WTC11 (cell line): Measurements from ENCODE around the gene RNF169. TPM values are rescaled to one million over a fixed set of nuclear protein-coding genes. Genes with fewer than 3 reads are reported as not detected.

Experiments
- ATAC-seq: fragments of 200-7000 bp; cut with Tn5 transposase; 2 replicates; pipeline ENCODE4 v1.10.0; 2021; ENCODE audit warnings: mild to moderate bottlenecking, moderate library complexity
- CTCF ChIA-PET: fragments of 300-600 bp; sonication (Branson Sonifier 250); formaldehyde crosslinking; loops from one replicate; lab custom pipeline; 2021; ENCODE audit warnings: antibody characterized with exemption; lab: Charles Lee
- POLR2A ChIA-PET: fragments of 350-600 bp; sonication (Branson Sonifier 250); formaldehyde crosslinking; loops from one replicate; lab custom pipeline; 2021; ENCODE audit warnings: antibody characterized with exemption; lab: Charles Lee
- DNase-seq: peaks from one replicate; pipeline ENCODE4 v3.0.0; 2021; ENCODE audit warnings: low spot score
- H3K27ac Mint-ChIP-seq: 2 replicates; pipeline ENCODE4 v1.8.0; 2021; ENCODE audit warnings: mixed read lengths
- H3K27me3 Mint-ChIP-seq: 2 replicates; pipeline ENCODE4 v1.8.0; 2021; ENCODE audit warnings: low read depth, mild to moderate bottlenecking, moderate library complexity, mixed read lengths
- H3K36me3 Mint-ChIP-seq: 2 replicates; pipeline ENCODE4 v1.8.0; 2021; ENCODE audit warnings: mixed read lengths
- H3K4me1 Mint-ChIP-seq: 2 replicates; pipeline ENCODE4 v1.8.0; 2022; ENCODE audit warnings: mixed read lengths
- H3K4me3 Mint-ChIP-seq: 2 replicates; pipeline ENCODE4 v1.8.0; 2021; ENCODE audit warnings: mild to moderate bottlenecking, moderate library complexity, mixed read lengths
- H3K9me3 Mint-ChIP-seq: 2 replicates; pipeline ENCODE4 v1.8.0; 2021; ENCODE audit warnings: mixed read lengths
- AFF4 ChIP-seq: sonication (generic); formaldehyde crosslinking; IDR thresholded peaks from 2 replicates; pipeline ENCODE4 v1.8.1; 2023; ENCODE audit warnings: mild to moderate bottlenecking, missing genetic modification reagents, borderline replicate concordance
- CREB1 ChIP-seq: sonication (generic); formaldehyde crosslinking; IDR thresholded peaks from 2 replicates; pipeline ENCODE4 v1.8.0; 2023; ENCODE audit warnings: mild to moderate bottlenecking, missing genetic modification reagents
- E2F1 ChIP-seq: sonication (generic); formaldehyde crosslinking; IDR thresholded peaks from 2 replicates; pipeline ENCODE4 v1.8.0; 2022; ENCODE audit warnings: mild to moderate bottlenecking, missing genetic modification reagents
- ETV6 ChIP-seq: sonication (generic); formaldehyde crosslinking; IDR thresholded peaks from 2 replicates; pipeline ENCODE4 v1.8.1; 2022; ENCODE audit warnings: mild to moderate bottlenecking, missing genetic modification reagents
- FOXK1 ChIP-seq: sonication (generic); formaldehyde crosslinking; IDR thresholded peaks from 2 replicates; pipeline ENCODE4 v1.8.0; 2022; ENCODE audit warnings: mild to moderate bottlenecking, moderate library complexity, missing genetic modification reagents
- GRHL2 ChIP-seq: fragments of 250-450 bp; sonication (Bioruptor Pico); IDR thresholded peaks from 2 replicates; pipeline ENCODE4 v1.8.0; 2022; ENCODE audit warnings: mild to moderate bottlenecking, moderate library complexity; ENCODE audit not compliant: insufficient replicate concordance, severe bottlenecking
- JUN ChIP-seq: sonication (generic); formaldehyde crosslinking; IDR thresholded peaks from 2 replicates; pipeline ENCODE4 v1.8.0; 2023; ENCODE audit warnings: mild to moderate bottlenecking, missing genetic modification reagents
- NR2C2 ChIP-seq: sonication (generic); formaldehyde crosslinking; IDR thresholded peaks from 2 replicates; pipeline ENCODE4 v1.8.0; 2022; ENCODE audit warnings: mild to moderate bottlenecking, missing genetic modification reagents
- PREB ChIP-seq: sonication (generic); formaldehyde crosslinking; IDR thresholded peaks from 2 replicates; pipeline ENCODE4 v1.8.1; 2022; ENCODE audit warnings: mild to moderate bottlenecking, missing genetic modification reagents, moderate library complexity, borderline replicate concordance
- STAT6 ChIP-seq: sonication (generic); formaldehyde crosslinking; conservative IDR thresholded peaks from 2 replicates; pipeline ENCODE4 v1.8.1; 2023; ENCODE audit warnings: mild to moderate bottlenecking, low read depth, missing genetic modification reagents, moderate library complexity
- ZNF138 ChIP-seq: sonication (generic); formaldehyde crosslinking; conservative IDR thresholded peaks from 2 replicates; pipeline ENCODE4 v1.8.1; 2022; ENCODE audit warnings: mild to moderate bottlenecking, moderate library complexity, missing genetic modification reagents
- ZNF219 ChIP-seq: sonication (generic); formaldehyde crosslinking; IDR thresholded peaks from 2 replicates; pipeline ENCODE4 v1.8.0; 2023; ENCODE audit warnings: missing genetic modification reagents, mild to moderate bottlenecking, borderline replicate concordance
- total RNA-seq: library from RNA; stranded (reverse); gene quantifications from 3 replicates; pipeline ENCODE4 v1.2.3, GENCODE V29; 2021
- TF ChIP-seq, protein P1 (sequence below): sonication (generic); formaldehyde crosslinking; IDR thresholded peaks from 2 replicates; pipeline ENCODE4 v1.8.0; 2022; ENCODE audit warnings: mild to moderate bottlenecking, missing genetic modification reagents
- TF ChIP-seq, protein P2 (sequence below): sonication (generic); formaldehyde crosslinking; conservative IDR thresholded peaks from 2 replicates; pipeline ENCODE4 v1.8.1; 2022; ENCODE audit warnings: mild to moderate bottlenecking, missing genetic modification reagents
- TF ChIP-seq, protein P3 (sequence below): fragments of 250-450 bp; sonication (Bioruptor Pico); IDR thresholded peaks from 2 replicates; pipeline ENCODE4 v1.9.0; 2021; ENCODE audit warnings: mild to moderate bottlenecking
- TF ChIP-seq, protein P4 (sequence below): sonication (generic); formaldehyde crosslinking; IDR thresholded peaks from 2 replicates; pipeline ENCODE4 v1.8.0; 2023; ENCODE audit warnings: mild to moderate bottlenecking, missing genetic modification reagents

Gene RNF169
- total RNA-seq, 1 experiment from 2014 or later: 13.6 TPM

- Mint-ChIP-seq H3K9me3 (no peaks in the 10 kb centered on the region), H3K27ac (no peak overlapping the region), H3K4me1 (peaks cover 4% of the 10 kb centered on the region; the same call in 1 of the 2 replicates), H3K27me3 (no peaks in the 10 kb centered on the region), H3K36me3 (peaks cover 2% of the 10 kb centered on the region; the same call in 1 of the 2 replicates), H3K4me3 (no peak overlapping the region)
- ChIA-PET CTCF (no interaction called here), POLR2A (no interaction called here)
- ATAC-seq: no peak
- no peak for DNase-seq
- TF ChIP-seq, protein P1, sequence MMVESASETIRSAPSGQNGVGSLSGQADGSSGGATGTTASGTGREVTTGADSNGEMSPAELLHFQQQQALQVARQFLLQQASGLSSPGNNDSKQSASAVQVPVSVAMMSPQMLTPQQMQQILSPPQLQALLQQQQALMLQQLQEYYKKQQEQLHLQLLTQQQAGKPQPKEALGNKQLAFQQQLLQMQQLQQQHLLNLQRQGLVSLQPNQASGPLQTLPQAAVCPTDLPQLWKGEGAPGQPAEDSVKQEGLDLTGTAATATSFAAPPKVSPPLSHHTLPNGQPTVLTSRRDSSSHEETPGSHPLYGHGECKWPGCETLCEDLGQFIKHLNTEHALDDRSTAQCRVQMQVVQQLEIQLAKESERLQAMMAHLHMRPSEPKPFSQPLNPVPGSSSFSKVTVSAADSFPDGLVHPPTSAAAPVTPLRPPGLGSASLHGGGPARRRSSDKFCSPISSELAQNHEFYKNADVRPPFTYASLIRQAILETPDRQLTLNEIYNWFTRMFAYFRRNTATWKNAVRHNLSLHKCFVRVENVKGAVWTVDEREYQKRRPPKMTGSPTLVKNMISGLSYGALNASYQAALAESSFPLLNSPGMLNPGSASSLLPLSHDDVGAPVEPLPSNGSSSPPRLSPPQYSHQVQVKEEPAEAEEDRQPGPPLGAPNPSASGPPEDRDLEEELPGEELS (CRISPR knock-in tag): no peak
- TF ChIP-seq ZNF138 (CRISPR knock-in tag) (no peak), PREB (CRISPR knock-in tag) (no peak), JUN (CRISPR knock-in tag) (no peak), NR2C2 (CRISPR knock-in tag) (no peak), CREB1 (CRISPR knock-in tag) (no peak), ZNF219 (no peak), GRHL2 (no peak), ETV6 (CRISPR knock-in tag) (no peak)
- TF ChIP-seq, protein P2, sequence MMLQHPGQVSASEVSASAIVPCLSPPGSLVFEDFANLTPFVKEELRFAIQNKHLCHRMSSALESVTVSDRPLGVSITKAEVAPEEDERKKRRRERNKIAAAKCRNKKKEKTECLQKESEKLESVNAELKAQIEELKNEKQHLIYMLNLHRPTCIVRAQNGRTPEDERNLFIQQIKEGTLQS: no peak
- TF ChIP-seq, protein P3, sequence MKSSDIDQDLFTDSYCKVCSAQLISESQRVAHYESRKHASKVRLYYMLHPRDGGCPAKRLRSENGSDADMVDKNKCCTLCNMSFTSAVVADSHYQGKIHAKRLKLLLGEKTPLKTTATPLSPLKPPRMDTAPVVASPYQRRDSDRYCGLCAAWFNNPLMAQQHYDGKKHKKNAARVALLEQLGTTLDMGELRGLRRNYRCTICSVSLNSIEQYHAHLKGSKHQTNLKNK (CRISPR knock-in tag): no peak
These were observed 61.2 kb downstream of the RNF169 start for GRCh38 chr11:74809801-74810200.

DNA sequence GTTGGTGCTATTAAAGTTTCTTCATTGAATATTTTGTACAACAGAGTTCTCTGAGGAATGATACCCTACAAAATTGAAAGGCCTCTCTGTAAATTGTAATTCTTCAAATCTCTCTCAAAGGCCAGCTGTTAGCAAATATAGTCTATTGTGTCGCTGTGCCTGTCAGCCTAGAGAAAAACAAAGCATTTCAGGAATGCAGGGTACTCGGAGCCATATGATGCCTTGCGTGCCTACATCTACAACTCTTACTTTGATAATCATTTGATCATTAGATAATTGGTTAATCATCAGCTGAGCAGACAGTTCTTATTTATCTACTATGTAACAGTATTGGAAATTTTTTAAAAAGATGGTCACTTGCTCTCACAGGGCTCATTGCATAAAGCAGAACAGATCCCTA lies 67.3 kb downstream of the RNF169 start:
- Mint-ChIP-seq H3K4me3 (no peak overlapping the region), H3K4me1 (no peaks in the 10 kb centered on the region), H3K27me3 (no peaks in the 10 kb centered on the region), H3K36me3 (peaks cover 2% of the 10 kb centered on the region), H3K9me3 (no peaks in the 10 kb centered on the region), H3K27ac (no peak overlapping the region)
- DNase-seq: no peak
- CTCF ChIA-PET: no interaction called here
- POLR2A ChIA-PET: no interaction called here
- no peak for ATAC-seq
- no peak for TF ChIP-seq STAT6 (CRISPR knock-in tag)
- TF ChIP-seq AFF4 (CRISPR knock-in tag): no peak
- TF ChIP-seq, protein P4, sequence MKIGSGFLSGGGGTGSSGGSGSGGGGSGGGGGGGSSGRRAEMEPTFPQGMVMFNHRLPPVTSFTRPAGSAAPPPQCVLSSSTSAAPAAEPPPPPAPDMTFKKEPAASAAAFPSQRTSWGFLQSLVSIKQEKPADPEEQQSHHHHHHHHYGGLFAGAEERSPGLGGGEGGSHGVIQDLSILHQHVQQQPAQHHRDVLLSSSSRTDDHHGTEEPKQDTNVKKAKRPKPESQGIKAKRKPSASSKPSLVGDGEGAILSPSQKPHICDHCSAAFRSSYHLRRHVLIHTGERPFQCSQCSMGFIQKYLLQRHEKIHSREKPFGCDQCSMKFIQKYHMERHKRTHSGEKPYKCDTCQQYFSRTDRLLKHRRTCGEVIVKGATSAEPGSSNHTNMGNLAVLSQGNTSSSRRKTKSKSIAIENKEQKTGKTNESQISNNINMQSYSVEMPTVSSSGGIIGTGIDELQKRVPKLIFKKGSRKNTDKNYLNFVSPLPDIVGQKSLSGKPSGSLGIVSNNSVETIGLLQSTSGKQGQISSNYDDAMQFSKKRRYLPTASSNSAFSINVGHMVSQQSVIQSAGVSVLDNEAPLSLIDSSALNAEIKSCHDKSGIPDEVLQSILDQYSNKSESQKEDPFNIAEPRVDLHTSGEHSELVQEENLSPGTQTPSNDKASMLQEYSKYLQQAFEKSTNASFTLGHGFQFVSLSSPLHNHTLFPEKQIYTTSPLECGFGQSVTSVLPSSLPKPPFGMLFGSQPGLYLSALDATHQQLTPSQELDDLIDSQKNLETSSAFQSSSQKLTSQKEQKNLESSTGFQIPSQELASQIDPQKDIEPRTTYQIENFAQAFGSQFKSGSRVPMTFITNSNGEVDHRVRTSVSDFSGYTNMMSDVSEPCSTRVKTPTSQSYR (CRISPR knock-in tag): no peak
- no peak for TF ChIP-seq FOXK1 (CRISPR knock-in tag)
- TF ChIP-seq E2F1 (CRISPR knock-in tag): no peak
